Tibial nerve (tissue), 4 donors: Measurements from ENCODE around the gene LTBP2.

Experiments
- CTCF ChIP-seq, 5 experiments: fragments of 200-600 bp in 3 of 5; fragments of 450-650 bp in 2 of 5; sonication (generic) in 3 of 5; IDR thresholded peaks; one replicate each; pipeline ENCODE4 v1.5.1; 2016 to 2019; ENCODE audit warnings: antibody characterized with exemption in 5 of 5, mild to moderate bottlenecking in 3 of 5, moderate library complexity in 2 of 5
- EP300 ChIP-seq, 2 donors: sonication (generic); formaldehyde crosslinking; IDR thresholded peaks; one replicate each; pipeline ENCODE4 v1.6.1; 2017; ENCODE audit warnings: antibody characterized with exemption in 2 of 2, mild to moderate bottlenecking in 1 of 2

- no peak for TF ChIP-seq CTCF (IDR thresholded peaks at IDR 0.05)
- TF ChIP-seq EP300 (IDR thresholded peaks at IDR 0.05) = no peak
Measured at GRCh38 chr14:74656964-74657363, 44.9 kb upstream of the LTBP2 start.
